Measurements from ENCODE around the gene TMEM145. TPM values are rescaled to one million over a fixed set of nuclear protein-coding genes. Genes with fewer than 3 reads are reported as not detected.

Gene TMEM145
- total and polyA plus RNA-seq, 10 of the 15 experiments (the other 5 are each of a cell fraction or from before 2014, with no cell fraction given) = 0.04 to 0.97 (median 0.16) TPM; not detected in 4

DNA sequence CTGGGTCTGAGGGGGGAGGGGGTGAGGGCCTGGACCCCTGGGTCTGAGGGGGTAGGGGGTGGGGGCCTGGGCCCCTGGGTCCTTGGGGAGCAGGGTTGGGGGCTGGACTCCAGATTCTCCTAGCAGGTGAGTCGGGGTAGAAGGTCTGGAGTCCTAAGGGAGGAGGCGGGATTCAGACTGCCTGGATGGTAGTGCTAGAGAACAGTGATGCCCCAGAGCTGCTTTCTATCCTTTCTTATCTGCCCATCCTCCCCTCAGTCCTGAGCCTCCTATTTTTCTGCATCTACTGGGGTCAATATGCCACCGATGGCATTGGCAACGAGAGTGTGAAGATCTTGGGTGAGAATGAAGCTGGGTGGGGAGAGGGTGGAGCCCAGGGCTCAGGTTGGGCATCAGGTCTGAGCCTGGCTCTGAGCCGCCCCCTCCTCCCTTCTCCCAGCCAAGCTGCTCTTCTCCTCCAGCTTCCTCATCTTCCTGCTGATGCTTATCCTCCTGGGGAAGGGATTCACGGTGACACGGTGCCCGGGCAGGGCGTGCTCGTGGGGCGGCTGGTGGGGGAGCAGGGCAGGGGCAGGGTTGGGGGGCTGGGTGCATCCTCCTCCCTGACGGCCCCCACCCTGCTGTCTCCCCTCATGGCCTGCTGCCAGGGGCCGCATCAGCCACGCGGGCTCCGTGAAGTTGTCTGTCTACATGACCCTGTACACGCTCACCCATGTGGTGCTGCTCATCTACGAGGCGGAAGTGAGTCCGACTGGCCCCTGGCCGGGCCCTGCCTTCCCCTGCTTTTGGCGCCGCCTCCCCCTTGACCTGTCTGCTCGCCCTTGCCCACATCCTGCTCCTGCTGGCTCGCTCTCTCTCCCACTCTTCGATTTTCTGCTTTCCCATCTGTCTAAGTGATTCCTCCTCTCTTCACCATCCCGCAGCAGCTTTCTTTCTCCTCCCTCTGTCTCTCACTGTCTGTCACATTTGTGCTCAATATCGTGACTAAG lies 3.4 kb downstream of the TMEM145 start (continued):
- TF ChIP-seq SIX5 (IDR thresholded peaks at IDR 0.05; ENCODE audit: low read depth, low read length, severe bottlenecking) = no peak
- TF ChIP-seq IKZF1 (conservative IDR thresholded peaks at IDR 0.05) = peak; percentile 55
- peak; percentile 36; the same call in 1 of the 2 replicates for TF ChIP-seq NR2C1 (IDR thresholded peaks at IDR 0.05)
- TF ChIP-seq NBN (IDR thresholded peaks at IDR 0.05) = peak; percentile 69
- no peak for TF ChIP-seq POLR2AphosphoS2 (IDR thresholded peaks at IDR 0.05; ENCODE audit: low read depth, low read length)
- TF ChIP-seq BCL11A (IDR thresholded peaks at IDR 0.05; ENCODE audit: low read depth, low read length) = no peak
- peak; percentile 35; the same call in 1 of the 2 replicates for TF ChIP-seq MTA2 (IDR thresholded peaks at IDR 0.05; ENCODE audit: low read depth)
- TF ChIP-seq STAT3 (IDR thresholded peaks at IDR 0.05; ENCODE audit: low read depth, low read length) = no peak

DNA sequence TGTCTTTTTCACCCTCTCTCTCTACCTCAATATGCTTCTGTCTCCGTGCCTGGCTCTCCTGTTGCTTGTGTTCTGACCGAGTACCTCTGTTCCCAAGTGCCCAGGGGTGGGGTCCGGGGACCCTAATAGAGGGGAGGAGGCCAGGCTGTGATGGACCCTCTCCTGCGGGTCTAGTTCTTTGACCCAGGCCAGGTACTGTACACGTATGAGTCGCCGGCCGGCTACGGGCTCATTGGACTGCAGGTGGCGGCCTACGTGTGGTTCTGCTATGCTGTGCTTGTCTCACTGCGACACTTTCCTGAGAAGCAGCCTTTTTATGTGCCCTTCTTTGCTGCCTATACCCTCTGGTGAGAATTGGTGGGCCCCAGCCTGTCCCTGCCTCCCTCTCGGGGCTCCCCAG lies 4.4 kb downstream of the TMEM145 start:
- Histone ChIP-seq H3K4me2 (ENCODE audit: control insufficient read depth, insufficient read depth) (peak overlapping the region; percentile 89), H3K9me3 (replicated peaks; ENCODE audit: control insufficient read depth, insufficient read depth, low read length) (no peaks in the 10 kb centered on the region), H4K20me1 (ENCODE audit: control insufficient read depth, insufficient read depth) (no peaks in the 10 kb centered on the region), H3K4me3 (no peak overlapping the region), H3K27me3 (replicated peaks in 1 of 2; ENCODE audit: control insufficient read depth in 2 of 2, insufficient read depth in 2 of 2, low read length in 1 of 2) (peaks cover 4 to 5% of the 10 kb centered on the region in 2 experiments; a peak in 3 of 4 replicates), H3K4me1 (ENCODE audit: control insufficient read depth, insufficient read depth, low read length) (peaks cover 9% of the 10 kb centered on the region), H2AFZ (ENCODE audit: control insufficient read depth, low read depth, low read length) (peak overlapping the region; percentile 94), H3K36me3 (ENCODE audit: control insufficient read depth in 2 of 2, insufficient read depth in 2 of 2, low read length in 1 of 2) (no peaks in the 10 kb centered on the region), H3K9ac (ENCODE audit: control insufficient read depth, insufficient read depth, low read length) (peak overlapping the region; percentile 50; the same call in 1 of the 2 replicates), H3K79me2 (ENCODE audit: control insufficient read depth, insufficient read depth, low read length) (no peaks in the 10 kb centered on the region), H3K27ac (ENCODE audit: control insufficient read depth, insufficient read depth) (no peak overlapping the region)
- ChIA-PET SMC1A (ENCODE audit: uncharacterized antibody, unreplicated experiment) (interaction anchor here (1.0 kb wide), 1 partner anchor 13 kb away, joined by 4 read pairs; no protein-coding TSS in a partner anchor), CTCF (no interaction called here), POLR2A (no interaction called here), RAD21 (ENCODE audit: unreplicated experiment) (no interaction called here)
- 74% methylated on average over 13 of the region's 13 CpGs for WGBS (ENCODE audit: insufficient coverage, insufficient replicate concordance, low lambda C conversion rate, missing lambda C conversion rate)
- intact Hi-C loops (cut with micrococcal nuclease; ENCODE audit: unreplicated experiment) = no loop called here
- in situ Hi-C loops (cut with MboI) = no loop called here
- DNase-seq (ENCODE audit: low read depth, low spot score) = no peak
- no peak for ATAC-seq
- no TSS peak for BruUV-seq (replicated peaks)
- no peak for FAIRE-seq
- TF ChIP-seq NR2F1 (conservative IDR thresholded peaks at IDR 0.05) (no peak), SKIL (IDR thresholded peaks at IDR 0.05; ENCODE audit: low read depth, poor library complexity, severe bottlenecking) (no peak), SIN3A (IDR thresholded peaks at IDR 0.05; ENCODE audit: low read depth, low read length) (no peak), RAD21 (IDR thresholded peaks at IDR 0.05; ENCODE audit: insufficient read depth, low read depth, low read length) (no peak), E2F4 (IDR thresholded peaks at IDR 0.05; ENCODE audit: low read depth, low read length) (no peak), NFYA (IDR thresholded peaks at IDR 0.05; ENCODE audit: borderline replicate concordance, low read depth, low read length) (no peak), NFYB (IDR thresholded peaks at IDR 0.05; ENCODE audit: insufficient read depth, low read depth, low read length) (no peak), BMI1 (IDR thresholded peaks at IDR 0.05; ENCODE audit: borderline replicate concordance) (no peak)
- TF ChIP-seq, protein P1, sequence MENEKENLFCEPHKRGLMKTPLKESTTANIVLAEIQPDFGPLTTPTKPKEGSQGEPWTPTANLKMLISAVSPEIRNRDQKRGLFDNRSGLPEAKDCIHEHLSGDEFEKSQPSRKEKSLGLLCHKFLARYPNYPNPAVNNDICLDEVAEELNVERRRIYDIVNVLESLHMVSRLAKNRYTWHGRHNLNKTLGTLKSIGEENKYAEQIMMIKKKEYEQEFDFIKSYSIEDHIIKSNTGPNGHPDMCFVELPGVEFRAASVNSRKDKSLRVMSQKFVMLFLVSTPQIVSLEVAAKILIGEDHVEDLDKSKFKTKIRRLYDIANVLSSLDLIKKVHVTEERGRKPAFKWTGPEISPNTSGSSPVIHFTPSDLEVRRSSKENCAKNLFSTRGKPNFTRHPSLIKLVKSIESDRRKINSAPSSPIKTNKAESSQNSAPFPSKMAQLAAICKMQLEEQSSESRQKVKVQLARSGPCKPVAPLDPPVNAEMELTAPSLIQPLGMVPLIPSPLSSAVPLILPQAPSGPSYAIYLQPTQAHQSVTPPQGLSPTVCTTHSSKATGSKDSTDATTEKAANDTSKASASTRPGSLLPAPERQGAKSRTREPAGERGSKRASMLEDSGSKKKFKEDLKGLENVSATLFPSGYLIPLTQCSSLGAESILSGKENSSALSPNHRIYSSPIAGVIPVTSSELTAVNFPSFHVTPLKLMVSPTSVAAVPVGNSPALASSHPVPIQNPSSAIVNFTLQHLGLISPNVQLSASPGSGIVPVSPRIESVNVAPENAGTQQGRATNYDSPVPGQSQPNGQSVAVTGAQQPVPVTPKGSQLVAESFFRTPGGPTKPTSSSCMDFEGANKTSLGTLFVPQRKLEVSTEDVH (IDR thresholded peaks at IDR 0.05; ENCODE audit: low read depth, partially characterized antibody) = no peak

Measured in GM12878 (cell line).